ENCODE results near the gene KBTBD3.
"Not testable (repeated sequence)": the region's sequence is repeated elsewhere in the genome, so short reads cannot be mapped to it uniquely, and the experiment has no call there.

KBTBD3 gene

DNA sequence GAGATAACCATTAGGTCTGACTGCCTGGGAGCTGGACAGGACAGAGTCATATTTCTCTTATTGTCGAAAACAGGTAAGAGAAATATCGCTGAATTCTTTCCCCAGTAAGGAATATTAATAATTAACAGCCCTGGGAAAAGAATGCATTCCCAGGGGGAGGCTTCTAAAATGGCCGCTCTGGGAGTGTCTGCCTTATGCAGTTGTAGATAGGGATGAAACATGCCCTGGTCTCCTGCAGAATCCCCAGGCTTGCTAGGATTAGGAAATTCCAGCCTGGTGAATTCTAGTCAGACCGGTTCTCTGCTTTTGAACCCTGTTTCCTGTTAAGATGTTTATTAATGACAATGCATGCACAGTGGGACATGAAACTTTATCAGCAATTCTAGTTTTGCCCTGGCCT lies 74.1 kb downstream of the KBTBD3 start:
- DNase-seq (ENCODE audit: low spot score), result not testable (repeated sequence)

DNA sequence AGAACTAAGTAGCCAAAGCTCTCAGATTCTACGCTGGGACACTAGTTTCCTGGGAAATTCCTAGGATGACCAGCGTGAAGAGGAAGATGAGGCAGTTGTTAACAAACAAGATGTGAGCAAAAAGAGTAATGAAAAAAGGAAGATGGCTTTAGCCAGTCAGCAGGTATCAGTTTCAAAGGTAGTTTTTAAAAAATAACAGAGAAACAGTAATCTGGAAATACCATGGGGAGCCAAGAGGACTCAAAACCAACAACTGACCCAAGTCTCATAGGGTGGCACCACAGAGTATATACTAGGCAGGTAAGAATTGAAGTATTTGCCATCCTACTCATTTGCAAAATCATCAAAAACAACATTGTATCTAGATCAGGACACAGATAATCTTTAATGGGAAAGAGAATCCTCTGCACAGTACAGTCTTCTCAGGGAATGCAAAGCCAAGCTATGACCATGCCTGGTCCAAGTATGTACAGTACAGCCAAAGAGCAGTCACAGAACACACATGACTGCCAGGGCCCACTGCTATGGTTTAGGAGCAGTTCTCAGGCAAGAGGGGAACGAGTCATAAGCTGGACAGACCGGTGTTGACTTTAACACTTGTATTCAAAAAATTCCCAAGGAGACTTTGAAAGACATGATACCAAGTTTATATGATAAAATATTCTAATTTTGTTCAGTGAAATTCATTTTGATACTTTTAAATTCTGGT lies 75.7 kb downstream of the KBTBD3 start:
- DNase-seq (ENCODE audit: low spot score), result no peak
